HG03060 (cell line): ENCODE results near the gene PILRA.
"Not testable (repeated sequence)": the region's sequence is repeated elsewhere in the genome, so short reads cannot be mapped to it uniquely, and the experiment has no call there.

ENCODE experiments used
- ATAC-seq: cut with Tn5 transposase; IDR thresholded peaks from one replicate; pipeline ENCODE4 v1.9.1; 2021; ENCODE audit warnings: low read depth, moderate number of reproducible peaks; ENCODE audit not compliant: unreplicated experiment

The PILRA gene

DNA sequence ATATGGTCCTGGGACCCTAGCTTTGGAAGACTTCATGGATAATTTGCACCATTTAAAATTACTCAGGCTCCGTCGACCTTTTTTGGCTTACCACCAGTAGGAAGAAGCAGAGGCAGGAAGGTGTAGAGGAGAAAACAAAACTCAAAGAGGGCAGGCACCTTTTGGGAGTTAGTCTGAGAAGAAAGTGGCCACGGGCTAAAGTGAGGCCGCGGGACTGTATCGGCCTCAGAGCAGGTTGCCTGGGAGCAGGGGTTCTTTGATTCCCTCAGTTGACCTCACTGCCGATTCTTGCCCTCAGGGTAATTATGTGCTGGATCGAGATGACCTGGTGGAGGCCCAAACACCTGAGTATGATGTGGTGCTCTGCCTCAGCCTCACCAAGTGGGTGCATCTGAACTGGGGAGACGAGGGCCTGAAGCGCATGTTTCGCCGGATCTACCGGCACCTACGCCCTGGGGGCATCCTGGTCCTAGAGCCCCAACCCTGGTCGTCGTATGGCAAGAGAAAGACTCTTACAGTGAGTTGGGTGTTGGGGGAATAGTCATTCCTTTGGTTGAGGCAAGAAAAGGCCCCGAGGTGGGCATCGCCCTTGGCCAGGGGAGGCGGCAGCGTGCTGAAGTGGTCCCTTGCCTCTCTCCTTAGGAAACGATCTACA, 59.5 kb downstream of the PILRA start:
- no peak for ATAC-seq

DNA sequence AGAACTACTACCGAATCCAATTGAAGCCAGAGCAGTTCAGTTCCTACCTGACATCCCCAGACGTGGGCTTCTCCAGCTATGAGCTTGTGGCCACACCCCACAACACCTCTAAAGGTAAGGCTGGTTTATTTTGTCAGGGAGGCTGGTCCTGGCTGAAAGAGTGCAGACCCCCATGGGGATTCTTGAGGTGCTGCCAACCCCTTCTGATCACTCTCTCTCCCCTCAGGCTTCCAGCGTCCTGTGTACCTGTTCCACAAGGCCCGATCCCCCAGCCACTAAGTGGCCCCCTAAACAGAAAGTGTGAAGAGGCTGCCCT, 59.9 kb downstream of the PILRA start:
- no peak for ATAC-seq

DNA sequence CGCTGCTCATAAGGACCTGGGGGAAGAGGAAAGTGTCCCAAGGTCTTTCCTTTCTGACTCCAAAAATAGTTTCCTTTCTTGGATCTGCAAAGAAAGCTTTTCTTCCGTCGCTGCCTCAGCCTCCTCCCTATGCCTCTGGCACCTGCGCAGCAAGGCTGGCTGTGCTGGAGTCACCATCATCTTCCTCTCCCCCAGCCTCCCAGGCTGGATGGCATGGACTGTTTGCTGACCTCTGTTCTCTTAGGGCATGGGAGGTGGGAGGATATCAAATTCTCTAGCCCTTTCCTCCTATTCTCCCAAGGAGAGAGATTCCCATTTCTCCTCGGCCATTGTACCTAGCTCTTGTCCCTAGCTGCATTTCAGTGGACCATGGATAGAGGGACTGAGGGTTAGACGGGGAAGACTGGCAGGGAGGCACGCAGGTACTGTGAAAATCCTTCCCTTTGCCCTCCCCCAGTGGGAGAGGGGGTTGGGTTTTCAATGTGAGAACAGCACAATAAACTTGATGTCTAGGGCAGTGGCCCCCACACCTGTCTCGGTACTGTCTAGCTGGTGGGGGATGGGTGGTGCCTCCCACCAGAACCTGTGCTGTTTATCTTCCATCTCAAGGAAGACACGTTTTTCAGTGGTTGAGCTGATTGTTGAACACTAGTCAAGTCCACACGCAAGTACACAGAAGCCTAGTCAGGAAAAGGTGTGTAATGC, 60.5 kb downstream of the PILRA start:
- ATAC-seq, result no peak

DNA sequence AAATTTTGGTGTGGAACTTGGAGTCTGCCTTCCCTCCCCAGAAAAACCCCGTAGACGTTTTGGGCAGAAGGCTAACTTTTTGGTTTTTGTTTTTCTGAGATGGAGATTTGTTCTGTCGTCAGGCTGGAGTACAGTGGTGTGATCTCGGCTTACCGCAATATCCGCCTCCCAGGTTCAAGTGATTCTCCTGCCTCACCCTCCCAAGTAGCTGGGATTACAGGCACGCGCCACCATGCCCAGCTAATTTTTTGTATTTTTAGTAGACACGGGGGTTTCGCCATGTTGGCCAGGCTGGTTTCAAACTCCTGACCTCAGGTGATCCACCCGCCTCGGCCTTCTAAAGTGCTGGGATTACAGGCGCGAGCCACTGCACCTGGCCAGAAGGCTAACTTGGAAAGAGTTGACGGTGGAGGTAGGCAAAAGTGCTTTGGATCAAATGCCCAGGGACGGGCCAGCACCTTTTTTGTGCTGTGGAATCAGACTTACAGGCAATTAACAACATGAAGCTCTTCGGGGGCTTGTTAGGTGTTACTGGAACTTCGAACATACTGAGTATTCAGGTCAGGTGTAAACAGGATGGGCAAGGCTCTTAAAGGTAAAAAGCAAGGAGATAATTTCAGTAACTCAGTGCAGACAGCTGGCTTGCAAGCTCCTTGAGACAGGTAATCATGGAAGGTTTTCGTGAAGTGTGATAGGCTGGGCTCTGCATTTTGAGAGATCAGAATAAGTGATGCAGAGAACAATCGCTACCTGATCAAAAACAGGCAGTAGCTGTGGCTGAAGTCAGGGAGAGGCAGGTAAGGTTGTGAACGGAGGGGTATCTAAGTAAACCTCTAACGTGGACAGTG, 61.2 kb downstream of the PILRA start:
- no peak for ATAC-seq

DNA sequence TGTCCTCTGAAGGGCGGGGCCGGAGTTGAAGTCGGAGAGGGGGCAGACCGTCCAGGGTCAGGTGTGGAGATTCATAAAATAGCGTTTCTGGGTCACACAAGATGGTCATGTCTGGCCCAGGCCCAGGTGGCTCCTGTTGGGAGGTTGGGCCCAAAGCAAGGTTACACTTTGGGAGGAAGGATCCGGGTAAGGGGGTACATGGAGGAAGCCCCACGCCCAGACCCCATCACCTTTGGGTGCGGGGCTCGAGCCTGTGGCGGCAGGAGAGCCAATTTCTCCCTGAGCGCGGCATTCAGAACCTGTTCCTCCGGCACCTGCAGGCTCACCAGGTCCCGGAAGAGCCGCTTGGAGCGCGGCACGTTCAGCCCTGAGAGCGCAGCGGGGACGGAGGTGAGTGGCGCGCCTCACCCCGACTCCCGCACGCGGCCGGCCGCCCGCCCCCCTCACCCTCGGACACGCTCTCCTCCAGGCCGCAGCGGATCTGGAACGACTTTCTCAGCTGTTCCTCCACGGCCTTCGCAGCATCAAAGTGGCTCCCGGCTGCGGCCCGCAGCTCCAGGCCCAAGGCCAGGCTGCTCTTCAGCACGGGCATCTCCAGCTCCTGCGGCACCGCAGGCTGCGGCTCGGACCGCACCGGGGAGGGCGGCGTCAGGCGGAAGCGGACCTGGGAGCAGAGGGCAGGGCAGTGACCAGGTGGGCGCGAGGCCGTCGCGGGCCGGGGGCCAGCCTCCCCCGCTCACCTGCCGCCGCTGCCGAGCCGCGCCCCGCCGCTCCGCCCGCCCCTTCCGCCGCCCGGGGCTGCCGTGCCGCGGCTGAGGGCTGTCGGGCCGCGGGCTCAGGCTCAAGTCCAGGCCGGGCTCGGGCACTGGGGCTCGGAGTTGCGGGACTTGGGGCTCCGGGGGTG, 62.4 kb downstream of the PILRA start:
- no peak for ATAC-seq

DNA sequence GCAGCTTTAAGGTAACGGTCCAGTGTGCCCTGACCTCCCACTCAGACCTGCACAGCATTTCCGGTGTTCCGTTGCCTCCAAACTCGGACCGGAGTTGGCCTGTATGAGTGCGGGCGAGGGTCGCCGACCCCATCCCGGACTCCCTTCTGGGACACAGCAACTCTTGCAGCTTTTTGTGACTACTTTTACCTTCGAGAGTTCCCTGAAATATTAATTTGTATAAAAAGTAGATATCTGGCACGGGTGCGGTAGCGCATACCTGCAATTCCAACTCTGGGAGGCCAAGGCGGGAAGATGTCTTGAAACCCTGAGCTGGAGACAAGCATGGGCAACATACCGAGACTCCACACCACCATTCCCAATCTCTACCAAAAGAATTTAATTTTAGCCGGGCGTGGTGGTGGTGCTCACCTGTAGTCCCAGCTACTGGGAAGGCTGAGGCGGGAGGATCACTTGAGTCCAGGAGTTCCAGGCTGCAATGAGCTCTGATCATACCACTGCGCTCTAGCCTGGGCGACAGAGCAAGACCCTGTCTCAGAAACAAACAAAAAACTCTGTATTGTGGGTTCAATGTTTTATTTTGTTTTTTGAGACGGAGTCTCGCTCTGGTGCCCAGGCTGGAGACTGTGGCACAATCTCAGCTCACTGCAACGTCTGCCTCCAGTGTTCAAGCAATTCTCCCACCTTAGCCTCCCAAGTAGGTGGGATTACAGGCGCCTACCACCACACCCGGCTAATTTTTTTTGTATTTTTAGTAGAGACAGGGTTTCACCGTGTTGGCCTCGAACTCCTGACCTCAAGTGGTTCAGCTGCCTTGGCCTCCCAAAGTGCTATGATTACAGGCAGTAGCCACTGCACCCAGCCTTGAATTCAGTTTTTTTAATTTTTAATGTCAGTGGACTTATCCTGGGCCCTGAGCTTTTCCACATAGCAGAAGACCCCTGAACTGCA, 64.1 kb downstream of the PILRA start:
- no peak for ATAC-seq

DNA sequence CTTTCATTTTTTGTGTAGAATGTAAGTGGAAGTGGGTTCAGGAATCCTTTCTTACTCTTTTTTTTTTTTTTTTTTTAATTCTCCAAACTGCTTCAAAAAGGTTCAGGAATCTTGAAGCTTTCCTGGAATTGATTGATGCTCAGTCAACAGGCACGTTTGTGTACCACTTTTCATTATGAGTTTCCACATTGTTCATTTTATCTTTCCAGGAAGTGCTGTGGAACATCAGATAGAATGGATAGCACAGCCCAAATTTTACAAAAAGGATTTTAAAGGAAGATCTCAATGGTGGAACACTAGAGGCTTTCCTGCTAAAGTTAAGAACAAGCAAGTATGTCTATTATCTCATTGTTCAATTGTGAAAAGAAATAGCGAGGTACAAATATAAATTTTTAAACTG, 64.9 kb downstream of the PILRA start:
- ATAC-seq, result no peak

DNA sequence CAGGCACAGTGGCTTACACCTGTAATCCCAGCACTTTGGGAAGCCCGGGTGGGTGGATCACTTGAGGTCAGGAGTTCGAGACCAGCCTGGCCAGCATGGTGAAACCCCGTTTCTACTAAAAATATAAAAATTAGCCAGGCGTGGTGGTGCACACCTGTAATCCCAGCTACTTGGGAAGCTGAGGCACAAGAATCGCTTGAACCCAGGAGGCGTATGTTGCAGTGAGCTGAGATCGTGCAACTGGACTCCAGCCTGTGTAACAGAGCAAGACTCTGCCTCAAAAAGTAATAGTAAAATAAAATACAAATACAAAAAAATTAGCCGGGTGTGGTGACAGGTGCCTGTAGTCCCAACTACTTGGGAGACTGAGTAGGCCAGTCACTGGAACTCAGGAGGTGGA, 65.4 kb downstream of the PILRA start:
- not testable (repeated sequence) for ATAC-seq

DNA sequence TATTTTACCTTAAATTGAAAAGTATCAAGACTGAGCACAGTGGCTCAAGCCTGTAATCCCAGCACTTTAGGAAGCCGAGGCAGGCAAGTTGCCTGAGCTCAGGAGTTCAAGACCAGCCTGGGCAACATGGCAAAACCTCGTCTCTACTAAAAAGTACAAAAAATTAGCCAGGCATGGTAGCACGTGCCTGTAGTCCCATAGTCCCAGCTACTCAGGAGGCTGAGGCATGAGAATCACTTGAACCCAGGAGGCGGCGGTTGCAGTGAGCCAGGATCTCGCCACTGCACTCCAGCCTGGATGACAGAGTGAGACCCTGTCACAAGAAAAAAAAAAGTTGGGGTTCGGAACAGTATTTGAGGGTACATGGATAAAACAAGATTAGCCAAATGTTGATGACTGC, 66.0 kb downstream of the PILRA start:
- not testable (repeated sequence) for ATAC-seq

DNA sequence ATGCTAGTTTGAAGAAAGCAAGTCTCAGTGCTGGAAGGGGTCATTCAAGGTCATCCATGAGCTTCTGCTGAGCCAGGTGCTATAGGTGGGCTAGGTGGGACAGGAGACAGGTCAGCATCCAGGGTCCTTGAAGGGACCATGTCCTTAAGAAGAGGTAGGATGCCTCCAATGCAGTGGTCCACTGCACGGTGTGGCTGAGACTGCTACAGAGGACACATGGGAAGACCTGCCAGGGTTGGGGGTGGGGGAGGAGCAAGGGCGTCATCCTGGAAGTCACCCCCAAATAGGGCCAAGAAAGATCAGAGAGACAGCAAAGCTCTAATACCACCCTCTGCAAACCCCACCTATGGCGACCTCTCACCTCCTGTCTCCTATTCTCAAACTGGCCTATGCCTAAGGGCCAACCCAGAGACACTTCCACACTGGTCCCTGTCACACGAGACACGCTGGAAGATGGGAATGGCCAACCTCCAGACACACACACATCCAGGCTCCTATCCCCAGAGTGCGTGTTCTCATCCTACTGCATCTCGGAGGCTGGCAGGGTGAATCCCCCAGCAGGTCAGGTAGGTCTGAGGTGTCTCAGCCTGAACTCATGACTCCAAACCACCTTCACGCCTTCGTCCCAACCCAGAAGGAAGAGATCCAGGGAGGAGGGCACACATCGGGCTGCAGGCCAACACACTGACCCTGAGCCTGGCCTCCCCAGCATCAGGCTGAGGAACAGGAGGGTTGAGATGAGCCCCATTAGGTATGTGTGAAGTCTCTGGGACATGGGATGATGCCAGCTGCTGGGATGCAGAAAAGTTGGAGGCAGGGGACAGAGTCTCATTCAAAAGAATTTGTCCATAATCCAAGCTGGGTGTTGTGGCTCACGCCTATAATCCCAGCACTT, 68.6 kb downstream of the PILRA start:
- no peak for ATAC-seq

DNA sequence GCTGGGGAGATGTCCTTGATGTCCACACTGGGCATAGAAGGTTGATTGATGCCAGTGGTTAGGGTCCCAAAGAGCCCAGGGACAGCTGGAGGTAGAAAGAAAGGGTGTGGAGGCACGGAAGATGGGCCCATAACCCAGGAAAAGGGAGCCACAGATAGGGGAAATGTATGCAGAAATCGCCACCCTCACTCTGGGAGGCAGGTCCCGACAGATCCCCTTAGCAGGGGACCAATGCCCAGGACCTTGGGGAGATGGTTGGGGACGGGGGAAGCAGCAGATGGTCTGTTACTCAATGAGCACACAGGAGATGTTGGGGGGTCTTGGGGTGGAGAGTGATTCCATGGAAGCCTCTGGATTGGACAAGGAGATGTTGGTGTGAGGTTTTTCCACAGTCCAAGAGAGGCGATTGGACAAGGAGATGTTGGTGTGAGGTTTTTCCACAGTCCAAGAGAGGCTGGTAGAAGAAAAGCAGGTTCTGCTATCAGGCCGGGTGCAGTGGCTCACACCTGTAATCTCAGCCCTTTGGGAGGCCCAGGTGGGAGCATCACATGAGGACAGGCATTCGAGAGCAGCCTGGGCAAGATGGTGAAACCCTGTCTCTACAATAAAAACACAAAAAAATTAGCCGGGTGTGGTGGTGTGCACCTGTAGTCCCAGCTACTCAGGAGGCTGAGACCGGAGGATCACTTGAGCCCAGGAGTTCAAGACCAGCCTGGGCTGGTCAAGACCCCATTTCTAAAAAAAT, 70.0 kb downstream of the PILRA start:
- no peak for ATAC-seq

DNA sequence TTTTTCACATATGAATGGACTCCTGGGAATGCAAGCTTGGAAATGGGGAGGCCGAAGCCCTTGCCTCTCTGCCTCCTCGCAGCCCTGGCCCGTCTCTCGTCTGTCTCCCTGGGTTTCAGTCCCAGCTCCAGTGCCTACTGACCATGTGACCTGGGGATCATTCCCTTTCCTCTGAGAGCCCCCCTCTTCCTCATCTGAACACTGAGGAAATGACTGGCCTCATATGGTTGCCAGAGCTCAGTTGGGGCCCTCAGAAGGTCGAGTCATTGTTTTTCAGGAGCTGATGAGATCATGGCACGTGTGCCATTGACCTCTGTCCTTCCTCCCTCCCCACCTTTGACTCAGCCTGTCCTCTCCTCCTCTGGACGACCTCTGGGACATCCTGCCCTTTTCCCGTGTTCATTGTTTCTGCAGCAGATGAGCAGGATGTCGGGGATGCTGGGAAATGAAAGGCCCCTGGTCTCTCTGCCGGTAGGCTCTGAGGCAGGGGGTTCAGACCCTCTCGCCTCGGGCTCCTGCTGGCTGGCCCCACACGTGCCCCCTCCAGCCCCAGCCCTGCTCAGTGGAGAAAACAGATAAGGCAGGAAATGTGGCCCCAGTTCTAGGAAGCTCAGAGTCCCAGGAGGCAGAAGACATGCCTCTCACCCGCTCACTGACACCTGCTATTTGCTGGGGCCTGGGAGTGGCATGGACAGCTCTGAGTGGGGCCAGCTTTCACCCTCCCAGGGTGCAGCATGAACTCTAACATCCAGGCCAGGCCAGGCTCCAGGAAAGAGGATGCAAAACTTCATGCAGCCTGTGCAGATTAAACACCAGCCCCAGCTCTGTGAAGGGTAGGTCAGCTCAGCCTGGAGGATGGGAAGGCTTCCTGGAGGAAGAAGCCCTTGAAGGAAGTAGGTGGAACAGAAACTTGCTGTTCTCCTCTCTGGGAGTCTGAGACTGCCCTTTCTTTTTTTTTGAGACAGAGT, 71.3 kb downstream of the PILRA start:
- no peak for ATAC-seq

DNA sequence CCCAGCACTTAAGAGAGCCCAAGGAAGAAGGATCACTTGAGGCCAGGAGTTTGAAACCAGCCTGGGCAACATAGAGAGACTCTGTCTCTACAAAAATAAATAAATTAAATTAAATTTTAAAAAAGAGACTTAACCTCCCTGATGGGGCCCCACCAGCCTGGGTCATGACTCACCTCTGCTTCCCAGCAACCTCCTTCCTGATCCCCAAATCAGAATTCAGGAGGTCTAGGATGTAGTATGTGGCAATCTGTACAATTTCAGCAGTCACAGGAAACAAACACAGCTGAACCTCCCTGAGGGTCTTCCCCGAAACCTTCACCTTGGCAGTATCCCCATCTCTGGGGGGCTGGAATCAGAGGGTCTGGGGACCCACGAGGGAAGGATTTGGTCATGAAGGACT, 72.8 kb downstream of the PILRA start:
- no peak for ATAC-seq

DNA sequence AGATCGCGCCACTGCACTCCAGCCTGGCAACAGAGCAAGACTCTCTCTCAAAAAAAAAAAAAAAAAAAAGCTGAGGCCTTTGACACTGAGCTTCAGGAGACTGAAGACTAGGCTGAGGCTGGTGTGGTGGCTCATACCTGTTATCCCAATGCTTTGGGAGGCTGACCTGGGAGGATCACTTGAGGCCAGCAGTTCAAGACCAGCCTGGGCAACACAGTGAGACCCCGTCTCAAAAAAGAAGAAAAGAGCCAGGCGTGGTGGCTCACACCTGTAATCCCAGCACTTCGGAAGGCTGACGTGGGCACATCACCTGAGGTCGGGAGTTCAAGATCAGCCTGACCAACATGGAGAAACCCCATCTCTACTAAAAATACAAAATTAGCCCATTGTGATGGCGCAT, 74.1 kb downstream of the PILRA start:
- ATAC-seq, result not testable (repeated sequence)

DNA sequence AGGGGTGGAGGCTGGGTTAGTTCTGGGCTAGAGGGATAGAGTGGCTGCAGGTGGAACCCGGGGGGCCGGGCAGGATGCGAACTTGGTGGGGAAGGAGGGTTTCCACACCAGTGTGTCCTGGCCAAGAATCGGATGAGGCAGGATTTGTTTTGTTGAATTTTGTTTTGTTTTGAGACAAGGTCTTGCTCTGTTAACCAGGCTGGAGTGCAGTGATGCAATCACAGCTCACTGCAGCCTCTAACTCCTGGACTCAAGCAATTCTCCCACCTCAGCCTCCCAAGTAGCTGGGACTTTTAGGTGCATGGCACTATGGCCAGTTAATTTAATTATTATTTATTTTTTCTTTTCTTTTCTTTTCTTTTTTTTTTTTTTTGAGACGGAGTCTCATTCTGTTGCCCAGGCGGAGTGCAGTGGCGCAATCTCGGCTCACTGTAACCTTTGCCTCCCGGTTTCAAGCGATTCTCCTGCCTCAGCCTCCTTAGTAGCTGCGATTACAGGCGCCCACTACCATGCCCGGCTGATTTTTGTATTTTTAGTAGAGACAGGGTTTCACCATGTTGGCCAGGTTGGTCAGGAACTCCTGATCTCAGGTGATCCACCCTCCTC, 76.0 kb downstream of the PILRA start:
- no peak for ATAC-seq
